Measurements from ENCODE around the gene TBC1D3B.
A peak's percentile ranks its signal among the peaks of the same experiment; 100 is the strongest.
"Not testable (repeated sequence)": the region's sequence is repeated elsewhere in the genome, so short reads cannot be mapped to it uniquely, and the experiment has no call there.

The TBC1D3B gene

GRCh38 chr17:36124879-36125824 is 51.3 kb downstream of the TBC1D3B start:
- H3K9ac ChIP-seq (ENCODE audit: low read depth, low read length) = no peak overlapping the region
- DNase-seq (peak; percentile 7), ATAC-seq (ENCODE audit: insufficient read depth, low read depth) (no peak)
- H4K20me1 ChIP-seq (ENCODE audit: insufficient read depth, low read length) = no peaks in the 10 kb centered on the region
- H3K9me3 ChIP-seq (ENCODE audit: insufficient read depth, low read length, severe bottlenecking) = peaks cover 22% of the 10 kb centered on the region
- H2AFZ ChIP-seq (ENCODE audit: low read depth, low read length) = no peak overlapping the region
- H3K4me3 ChIP-seq (ENCODE audit: low read depth in 1 of 2, low read length in 2 of 2) = 0 out of 4 replicates have a peak overlapping the region, but pooled peaks of 1 of the 2 experiments have one; percentile 20
- no peaks in the 10 kb centered on the region for H3K79me2 ChIP-seq (ENCODE audit: insufficient read depth, low read length)
- no peak overlapping the region for H3K27ac ChIP-seq (ENCODE audit: low read length)
- no peak for TF ChIP-seq EZH2 (IDR thresholded peaks at IDR 0.05; ENCODE audit: borderline replicate concordance, low read depth, low read length, severe bottlenecking)
- peak; percentile 16 for TF ChIP-seq CTCF (IDR thresholded peaks at IDR 0.05; ENCODE audit: borderline replicate concordance, extremely low read depth, low read length, poor library complexity, severe bottlenecking)
- H3K4me1 ChIP-seq (ENCODE audit: insufficient read depth, low read length) = peaks cover 13% of the 10 kb centered on the region
- no peaks in the 10 kb centered on the region for H3K27me3 ChIP-seq (ENCODE audit: insufficient read depth, low read length, poor library complexity)
- peaks cover 5% of the 10 kb centered on the region; the same call in 1 of the 2 replicates for H3K36me3 ChIP-seq (ENCODE audit: insufficient read depth, low read length)
- H3K4me2 ChIP-seq (ENCODE audit: insufficient read depth, low read length) = no peak overlapping the region

DNA sequence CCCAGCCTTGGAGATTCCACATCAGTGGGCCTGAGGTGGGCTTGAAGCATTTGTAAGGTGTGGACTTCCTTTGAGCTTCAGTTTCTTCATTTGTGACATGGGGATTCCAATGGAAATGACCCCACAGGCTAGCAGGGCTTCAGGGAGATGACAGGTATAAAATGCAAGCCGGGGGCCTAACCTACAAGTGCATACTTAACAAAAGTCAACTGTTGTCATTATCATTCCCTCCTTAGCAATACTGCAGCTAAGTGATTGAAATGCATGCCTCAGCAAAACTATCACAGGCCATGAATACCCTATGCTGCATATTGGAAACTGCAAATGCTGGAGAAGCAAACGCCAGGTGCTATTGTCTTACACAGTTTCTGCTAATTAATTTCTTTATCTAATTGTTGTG is 53.0 kb downstream of the TBC1D3B start:
- H3K79me2 ChIP-seq (ENCODE audit: insufficient read depth, low read length) = no peaks in the 10 kb centered on the region
- H3K27me3 ChIP-seq (ENCODE audit: insufficient read depth, low read length, poor library complexity) = no peaks in the 10 kb centered on the region
- H3K4me1 ChIP-seq (ENCODE audit: insufficient read depth, low read length) = peaks cover 13% of the 10 kb centered on the region
- no peak for ATAC-seq (ENCODE audit: insufficient read depth, low read depth)
- no peak overlapping the region for H3K4me3 ChIP-seq (ENCODE audit: low read depth in 1 of 2, low read length in 2 of 2)
- no peak for DNase-seq
- H3K36me3 ChIP-seq (ENCODE audit: insufficient read depth, low read length) = peaks cover 5% of the 10 kb centered on the region; the same call in 1 of the 2 replicates
- no peak overlapping the region for H3K27ac ChIP-seq (ENCODE audit: low read length)
- H4K20me1 ChIP-seq (ENCODE audit: insufficient read depth, low read length) = no peaks in the 10 kb centered on the region
- TF ChIP-seq EZH2 (IDR thresholded peaks at IDR 0.05; ENCODE audit: borderline replicate concordance, low read depth, low read length, severe bottlenecking) (no peak), CTCF (IDR thresholded peaks at IDR 0.05; ENCODE audit: borderline replicate concordance, extremely low read depth, low read length, poor library complexity, severe bottlenecking) (no peak)
- H2AFZ ChIP-seq (ENCODE audit: low read depth, low read length) = no peak overlapping the region
- peaks cover 22% of the 10 kb centered on the region for H3K9me3 ChIP-seq (ENCODE audit: insufficient read depth, low read length, severe bottlenecking)
- no peak overlapping the region for H3K9ac ChIP-seq (ENCODE audit: low read depth, low read length)
- no peak overlapping the region for H3K4me2 ChIP-seq (ENCODE audit: insufficient read depth, low read length)

DNA sequence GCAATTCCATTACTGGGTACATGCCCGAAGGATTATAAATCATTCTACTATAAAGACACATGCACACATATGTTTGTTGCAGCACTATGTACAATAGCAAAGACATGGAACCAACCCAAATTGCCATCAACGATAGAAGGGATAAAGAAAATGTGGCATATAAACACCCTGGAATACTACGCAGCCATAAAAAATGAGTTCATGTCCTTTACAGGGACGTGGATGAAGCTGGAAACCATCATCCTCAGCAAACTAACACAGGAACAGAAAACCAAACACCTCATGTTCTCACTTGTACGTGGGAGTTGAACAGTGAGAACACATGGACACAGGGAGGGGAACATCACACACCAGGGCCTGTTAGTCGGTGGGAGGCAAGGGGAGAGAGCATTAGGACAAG is 55.3 kb downstream of the TBC1D3B start:
- not testable (repeated sequence) for H3K79me2 ChIP-seq (ENCODE audit: insufficient read depth, low read length); H3K4me3 ChIP-seq (ENCODE audit: low read depth in 1 of 2, low read length in 2 of 2); H3K9ac ChIP-seq (ENCODE audit: low read depth, low read length); ATAC-seq (ENCODE audit: insufficient read depth, low read depth); DNase-seq; H3K36me3 ChIP-seq (ENCODE audit: insufficient read depth, low read length); H3K27ac ChIP-seq (ENCODE audit: low read length); H3K4me1 ChIP-seq (ENCODE audit: insufficient read depth, low read length); H3K4me2 ChIP-seq (ENCODE audit: insufficient read depth, low read length); H4K20me1 ChIP-seq (ENCODE audit: insufficient read depth, low read length); H3K27me3 ChIP-seq (ENCODE audit: insufficient read depth, low read length, poor library complexity); H2AFZ ChIP-seq (ENCODE audit: low read depth, low read length)
- H3K9me3 ChIP-seq (ENCODE audit: insufficient read depth, low read length, severe bottlenecking) = peaks cover 20% of the 10 kb centered on the region

DNA sequence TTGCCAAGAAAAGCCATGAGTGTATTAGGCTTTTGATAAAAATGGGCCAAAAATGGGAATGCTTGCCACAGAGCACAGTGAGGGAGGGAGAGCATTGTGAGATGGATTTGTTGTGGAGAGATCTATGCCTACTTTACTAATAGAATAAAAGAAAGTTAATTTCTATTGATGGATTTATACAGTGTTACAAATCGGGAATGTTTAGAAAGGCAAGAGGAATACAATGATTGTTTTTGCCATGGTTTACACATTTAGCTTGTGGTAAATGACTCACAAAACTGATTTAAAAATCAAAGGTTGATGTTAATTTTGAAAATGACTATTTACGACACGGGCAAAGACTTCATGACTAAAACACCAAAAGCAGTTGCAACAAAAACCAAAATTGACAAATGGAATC is 56.2 kb downstream of the TBC1D3B start:
- no peak overlapping the region for H3K4me2 ChIP-seq (ENCODE audit: insufficient read depth, low read length)
- no peaks in the 10 kb centered on the region for H3K27me3 ChIP-seq (ENCODE audit: insufficient read depth, low read length, poor library complexity)
- no peak overlapping the region for H3K4me3 ChIP-seq (ENCODE audit: low read depth in 1 of 2, low read length in 2 of 2)
- no peaks in the 10 kb centered on the region for H3K79me2 ChIP-seq (ENCODE audit: insufficient read depth, low read length)
- no peak overlapping the region for H2AFZ ChIP-seq (ENCODE audit: low read depth, low read length)
- DNase-seq = no peak
- H3K4me1 ChIP-seq (ENCODE audit: insufficient read depth, low read length) = no peaks in the 10 kb centered on the region
- peaks cover 11% of the 10 kb centered on the region for H3K9me3 ChIP-seq (ENCODE audit: insufficient read depth, low read length, severe bottlenecking)
- no peaks in the 10 kb centered on the region for H4K20me1 ChIP-seq (ENCODE audit: insufficient read depth, low read length)
- no peak for ATAC-seq (ENCODE audit: insufficient read depth, low read depth)
- H3K27ac ChIP-seq (ENCODE audit: low read length) = no peak overlapping the region
- no peak overlapping the region for H3K9ac ChIP-seq (ENCODE audit: low read depth, low read length)
- H3K36me3 ChIP-seq (ENCODE audit: insufficient read depth, low read length) = peaks cover 4% of the 10 kb centered on the region; the same call in 1 of the 2 replicates
- no peak for TF ChIP-seq EZH2 (IDR thresholded peaks at IDR 0.05; ENCODE audit: borderline replicate concordance, low read depth, low read length, severe bottlenecking)
- no peak for TF ChIP-seq CTCF (IDR thresholded peaks at IDR 0.05; ENCODE audit: borderline replicate concordance, extremely low read depth, low read length, poor library complexity, severe bottlenecking)

Measured in DND-41 (cell line).